ENCODE measurements around the gene AGBL1.

Gene AGBL1

GRCh38 chr15:86079508-86080266, at the start of gene AGBL1:
AGBL1 (plus strand) TSS chr15:86079871.
- Histone ChIP-seq H3K9ac (ENCODE audit: low read depth, low read length) (no peak within 1 kb of the TSS), H3K4me3 (ENCODE audit: low read depth, low read length) (no peak within 1 kb of the TSS), H3K36me3 (ENCODE audit: control insufficient read depth, insufficient read depth, low read length) (no peaks in the 10 kb centered on the region), H3K9me3 (ENCODE audit: control insufficient read depth, insufficient read depth, low read length) (no peaks in the 10 kb centered on the region), H3K27me3 (ENCODE audit: control insufficient read depth, insufficient read depth, low read length) (no peaks in the 10 kb centered on the region), H3K4me1 (ENCODE audit: control insufficient read depth, insufficient read depth, low read length) (peaks cover 4% of the 10 kb centered on the region)

- Histone ChIP-seq H3K9me3 (ENCODE audit: control insufficient read depth, insufficient read depth, low read length) (no peaks in the 10 kb centered on the region), H3K4me3 (ENCODE audit: low read depth, low read length) (no peak overlapping the region), H3K36me3 (ENCODE audit: control insufficient read depth, insufficient read depth, low read length) (no peaks in the 10 kb centered on the region), H3K9ac (ENCODE audit: low read depth, low read length) (no peak overlapping the region), H3K27me3 (ENCODE audit: control insufficient read depth, insufficient read depth, low read length) (no peaks in the 10 kb centered on the region), H3K4me1 (ENCODE audit: control insufficient read depth, insufficient read depth, low read length) (no peaks in the 10 kb centered on the region)
These were observed 44.8 kb upstream of the AGBL1 start for GRCh38 chr15:86034904-86035303.

GRCh38 chr15:86036243-86036642, 43.4 kb upstream of the AGBL1 start:
- Histone ChIP-seq H3K27me3 (ENCODE audit: control insufficient read depth, insufficient read depth, low read length) (no peaks in the 10 kb centered on the region), H3K4me1 (ENCODE audit: control insufficient read depth, insufficient read depth, low read length) (peaks cover 4% of the 10 kb centered on the region), H3K36me3 (ENCODE audit: control insufficient read depth, insufficient read depth, low read length) (no peaks in the 10 kb centered on the region), H3K9me3 (ENCODE audit: control insufficient read depth, insufficient read depth, low read length) (no peaks in the 10 kb centered on the region), H3K9ac (ENCODE audit: low read depth, low read length) (no peak overlapping the region), H3K4me3 (ENCODE audit: low read depth, low read length) (no peak overlapping the region)

GRCh38 chr15:86038491-86038890, 41.2 kb upstream of the AGBL1 start:
- H3K36me3 ChIP-seq (ENCODE audit: control insufficient read depth, insufficient read depth, low read length) = no peaks in the 10 kb centered on the region
- no peak overlapping the region for H3K9ac ChIP-seq (ENCODE audit: low read depth, low read length)
- no peaks in the 10 kb centered on the region for H3K27me3 ChIP-seq (ENCODE audit: control insufficient read depth, insufficient read depth, low read length)
- peaks cover 4% of the 10 kb centered on the region for H3K4me1 ChIP-seq (ENCODE audit: control insufficient read depth, insufficient read depth, low read length)
- no peaks in the 10 kb centered on the region for H3K9me3 ChIP-seq (ENCODE audit: control insufficient read depth, insufficient read depth, low read length)
- H3K4me3 ChIP-seq (ENCODE audit: low read depth, low read length) = no peak overlapping the region

GRCh38 chr15:86040356-86041033, 39.2 kb upstream of the AGBL1 start:
- Histone ChIP-seq H3K36me3 (ENCODE audit: control insufficient read depth, insufficient read depth, low read length) (no peaks in the 10 kb centered on the region), H3K9me3 (ENCODE audit: control insufficient read depth, insufficient read depth, low read length) (no peaks in the 10 kb centered on the region), H3K27me3 (ENCODE audit: control insufficient read depth, insufficient read depth, low read length) (no peaks in the 10 kb centered on the region), H3K4me1 (ENCODE audit: control insufficient read depth, insufficient read depth, low read length) (peaks cover 4% of the 10 kb centered on the region), H3K9ac (ENCODE audit: low read depth, low read length) (no peak overlapping the region), H3K4me3 (ENCODE audit: low read depth, low read length) (no peak overlapping the region)

GRCh38 chr15:86041399-86041798, 38.3 kb upstream of the AGBL1 start:
- Histone ChIP-seq H3K36me3 (ENCODE audit: control insufficient read depth, insufficient read depth, low read length) (no peaks in the 10 kb centered on the region), H3K9me3 (ENCODE audit: control insufficient read depth, insufficient read depth, low read length) (no peaks in the 10 kb centered on the region), H3K4me1 (ENCODE audit: control insufficient read depth, insufficient read depth, low read length) (peaks cover 4% of the 10 kb centered on the region), H3K27me3 (ENCODE audit: control insufficient read depth, insufficient read depth, low read length) (no peaks in the 10 kb centered on the region), H3K9ac (ENCODE audit: low read depth, low read length) (no peak overlapping the region), H3K4me3 (ENCODE audit: low read depth, low read length) (no peak overlapping the region)

GRCh38 chr15:86042226-86042625, 37.4 kb upstream of the AGBL1 start:
- H3K4me1 ChIP-seq (ENCODE audit: control insufficient read depth, insufficient read depth, low read length) = peaks cover 4% of the 10 kb centered on the region
- no peak overlapping the region for H3K4me3 ChIP-seq (ENCODE audit: low read depth, low read length)
- H3K9me3 ChIP-seq (ENCODE audit: control insufficient read depth, insufficient read depth, low read length) = no peaks in the 10 kb centered on the region
- H3K9ac ChIP-seq (ENCODE audit: low read depth, low read length) = no peak overlapping the region
- H3K36me3 ChIP-seq (ENCODE audit: control insufficient read depth, insufficient read depth, low read length) = no peaks in the 10 kb centered on the region
- H3K27me3 ChIP-seq (ENCODE audit: control insufficient read depth, insufficient read depth, low read length) = no peaks in the 10 kb centered on the region

GRCh38 chr15:86044981-86045380, 34.7 kb upstream of the AGBL1 start:
- peaks cover 4% of the 10 kb centered on the region for H3K4me1 ChIP-seq (ENCODE audit: control insufficient read depth, insufficient read depth, low read length)
- H3K4me3 ChIP-seq (ENCODE audit: low read depth, low read length) = no peak overlapping the region
- no peaks in the 10 kb centered on the region for H3K9me3 ChIP-seq (ENCODE audit: control insufficient read depth, insufficient read depth, low read length)
- no peaks in the 10 kb centered on the region for H3K36me3 ChIP-seq (ENCODE audit: control insufficient read depth, insufficient read depth, low read length)
- H3K27me3 ChIP-seq (ENCODE audit: control insufficient read depth, insufficient read depth, low read length) = no peaks in the 10 kb centered on the region
- no peak overlapping the region for H3K9ac ChIP-seq (ENCODE audit: low read depth, low read length)

GRCh38 chr15:86054338-86054737, 25.3 kb upstream of the AGBL1 start:
- no peak overlapping the region for H3K9ac ChIP-seq (ENCODE audit: low read depth, low read length)

GRCh38 chr15:86055688-86056087, 24.0 kb upstream of the AGBL1 start:
- H3K36me3 ChIP-seq (ENCODE audit: control insufficient read depth, insufficient read depth, low read length) = no peaks in the 10 kb centered on the region
- no peaks in the 10 kb centered on the region for H3K27me3 ChIP-seq (ENCODE audit: control insufficient read depth, insufficient read depth, low read length)
- no peaks in the 10 kb centered on the region for H3K4me1 ChIP-seq (ENCODE audit: control insufficient read depth, insufficient read depth, low read length)
- no peaks in the 10 kb centered on the region for H3K9me3 ChIP-seq (ENCODE audit: control insufficient read depth, insufficient read depth, low read length)
- H3K9ac ChIP-seq (ENCODE audit: low read depth, low read length) = no peak overlapping the region
- no peak overlapping the region for H3K4me3 ChIP-seq (ENCODE audit: low read depth, low read length)

More at GRCh38 chr15:86054338-86054737, 25.3 kb upstream of the AGBL1 start:
- Histone ChIP-seq H3K9me3 (ENCODE audit: control insufficient read depth, insufficient read depth, low read length) (no peaks in the 10 kb centered on the region), H3K27me3 (ENCODE audit: control insufficient read depth, insufficient read depth, low read length) (no peaks in the 10 kb centered on the region), H3K36me3 (ENCODE audit: control insufficient read depth, insufficient read depth, low read length) (no peaks in the 10 kb centered on the region), H3K4me3 (ENCODE audit: low read depth, low read length) (no peak overlapping the region), H3K4me1 (ENCODE audit: control insufficient read depth, insufficient read depth, low read length) (no peaks in the 10 kb centered on the region)

- Histone ChIP-seq H3K9ac (ENCODE audit: low read depth, low read length) (no peak overlapping the region), H3K9me3 (ENCODE audit: control insufficient read depth, insufficient read depth, low read length) (no peaks in the 10 kb centered on the region), H3K4me1 (ENCODE audit: control insufficient read depth, insufficient read depth, low read length) (no peaks in the 10 kb centered on the region), H3K27me3 (ENCODE audit: control insufficient read depth, insufficient read depth, low read length) (no peaks in the 10 kb centered on the region), H3K36me3 (ENCODE audit: control insufficient read depth, insufficient read depth, low read length) (no peaks in the 10 kb centered on the region), H3K4me3 (ENCODE audit: low read depth, low read length) (no peak overlapping the region)
These were observed 19.8 kb upstream of the AGBL1 start for GRCh38 chr15:86059851-86060250.

- Histone ChIP-seq H3K27me3 (ENCODE audit: control insufficient read depth, insufficient read depth, low read length) (no peaks in the 10 kb centered on the region), H3K4me3 (ENCODE audit: low read depth, low read length) (no peak overlapping the region), H3K9ac (ENCODE audit: low read depth, low read length) (no peak overlapping the region), H3K36me3 (ENCODE audit: control insufficient read depth, insufficient read depth, low read length) (no peaks in the 10 kb centered on the region), H3K4me1 (ENCODE audit: control insufficient read depth, insufficient read depth, low read length) (no peaks in the 10 kb centered on the region), H3K9me3 (ENCODE audit: control insufficient read depth, insufficient read depth, low read length) (no peaks in the 10 kb centered on the region)
These were observed 19.0 kb upstream of the AGBL1 start for GRCh38 chr15:86060674-86061073.
